Measurements from ENCODE around the gene MYL4.

- no peak for TF ChIP-seq CTCF (IDR thresholded peaks at IDR 0.05; ENCODE audit: control extremely low read depth in 1 of 3, insufficient read depth in 1 of 3, low read depth in 1 of 3, low read length in 3 of 3)
- no peak for TF ChIP-seq MAX (IDR thresholded peaks at IDR 0.05)
Observed at GRCh38 chr17:47252766-47253512, 43.8 kb downstream of the MYL4 start.
